GM19395 (cell line): ENCODE results near the gene C19orf73.
"Not testable (repeated sequence)": the region's sequence is repeated elsewhere in the genome, so short reads cannot be mapped to it uniquely, and the experiment has no call there.

ENCODE experiments used
- ATAC-seq: cut with Tn5 transposase; IDR thresholded peaks from one replicate; pipeline ENCODE4 v1.9.1; 2021; ENCODE audit warnings: mild to moderate bottlenecking, moderate library complexity; ENCODE audit not compliant: unreplicated experiment

Gene C19orf73

DNA sequence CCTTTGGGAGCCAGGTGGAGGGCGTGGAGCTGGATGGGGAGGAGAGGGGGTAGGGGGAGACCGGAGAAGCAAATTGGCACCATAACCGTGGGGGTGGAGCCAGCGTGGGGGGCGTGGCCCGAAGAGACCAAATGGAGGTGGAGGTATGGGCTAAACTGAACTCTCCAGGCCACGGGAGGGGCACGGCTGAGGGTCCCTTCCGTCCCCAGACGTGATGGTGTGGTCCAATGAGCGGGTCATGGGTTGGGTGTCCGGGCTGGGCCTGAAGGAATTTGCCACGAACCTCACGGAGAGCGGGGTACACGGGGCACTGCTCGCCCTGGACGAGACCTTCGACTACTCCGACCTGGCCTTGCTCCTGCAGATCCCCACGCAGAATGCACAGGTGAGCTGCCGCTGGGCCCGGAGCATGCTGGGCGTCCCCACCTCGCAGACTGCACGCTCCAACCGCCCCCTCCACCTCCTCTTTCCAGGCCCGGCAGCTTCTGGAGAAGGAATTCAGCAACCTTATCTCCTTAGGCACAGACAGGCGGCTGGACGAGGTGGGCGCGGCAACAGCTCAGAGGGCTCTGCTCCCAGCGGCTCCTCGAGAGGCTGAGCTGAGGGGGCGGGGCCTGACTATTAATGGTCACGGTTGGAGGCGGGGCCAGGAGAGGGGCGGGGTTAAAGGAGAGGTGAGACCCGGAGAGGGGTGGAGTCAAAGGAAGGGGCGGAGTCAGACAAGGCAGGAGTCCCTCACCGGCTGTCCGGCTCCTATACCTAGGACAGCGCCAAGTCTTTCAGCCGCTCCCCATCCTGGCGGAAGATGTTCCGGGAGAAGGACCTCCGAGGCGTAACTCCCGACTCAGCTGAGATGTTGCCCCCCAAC, 30.1 kb upstream of the C19orf73 start:
- no peak for ATAC-seq

DNA sequence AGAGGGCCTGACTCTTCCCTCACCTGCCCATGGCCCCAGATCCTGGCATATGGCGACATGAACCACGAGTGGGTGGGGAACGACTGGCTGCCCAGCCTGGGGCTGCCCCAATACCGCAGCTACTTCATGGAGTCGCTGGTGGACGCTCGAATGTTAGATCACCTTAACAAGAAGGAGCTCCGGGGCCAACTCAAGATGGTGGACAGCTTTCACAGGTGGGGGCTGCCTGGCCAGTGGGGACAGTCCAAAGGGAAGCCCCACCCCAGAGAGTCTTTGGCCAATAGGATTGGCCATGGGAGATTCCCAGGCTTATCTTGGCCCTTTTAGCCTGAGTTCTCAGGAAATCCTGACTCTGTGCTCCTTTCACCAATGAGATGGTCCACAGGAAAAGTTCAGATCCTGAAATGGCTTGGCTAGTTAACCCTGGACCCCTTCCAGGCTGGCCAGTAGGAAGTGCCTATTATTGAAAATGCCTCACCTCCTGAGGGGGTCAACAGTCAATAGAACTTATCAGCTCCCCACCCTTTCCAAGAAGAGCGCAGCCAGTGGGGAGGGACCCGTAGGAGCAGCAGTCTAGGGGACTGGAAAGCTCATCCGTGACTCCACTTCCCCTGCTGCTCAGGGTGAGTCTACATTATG, 29.2 kb upstream of the C19orf73 start:
- no peak for ATAC-seq

DNA sequence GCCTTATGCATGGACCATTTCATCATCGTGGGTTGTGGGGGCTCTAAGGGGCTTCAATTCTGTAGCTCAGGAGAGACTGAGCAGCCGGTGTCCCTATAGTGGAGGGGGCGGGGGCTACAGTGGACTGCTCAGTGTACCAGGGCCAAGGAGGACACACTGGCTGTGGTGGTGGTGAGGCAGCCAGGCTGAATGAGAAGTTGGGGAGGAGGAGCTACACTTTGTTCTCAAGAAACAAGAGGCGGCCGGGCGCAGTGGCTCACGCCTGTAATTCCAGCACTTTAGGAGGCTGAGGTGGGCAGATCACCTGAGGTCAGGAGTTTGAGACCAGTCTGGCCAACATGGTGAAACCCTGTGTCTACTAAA, 27.4 kb upstream of the C19orf73 start:
- ATAC-seq: not testable (repeated sequence)

DNA sequence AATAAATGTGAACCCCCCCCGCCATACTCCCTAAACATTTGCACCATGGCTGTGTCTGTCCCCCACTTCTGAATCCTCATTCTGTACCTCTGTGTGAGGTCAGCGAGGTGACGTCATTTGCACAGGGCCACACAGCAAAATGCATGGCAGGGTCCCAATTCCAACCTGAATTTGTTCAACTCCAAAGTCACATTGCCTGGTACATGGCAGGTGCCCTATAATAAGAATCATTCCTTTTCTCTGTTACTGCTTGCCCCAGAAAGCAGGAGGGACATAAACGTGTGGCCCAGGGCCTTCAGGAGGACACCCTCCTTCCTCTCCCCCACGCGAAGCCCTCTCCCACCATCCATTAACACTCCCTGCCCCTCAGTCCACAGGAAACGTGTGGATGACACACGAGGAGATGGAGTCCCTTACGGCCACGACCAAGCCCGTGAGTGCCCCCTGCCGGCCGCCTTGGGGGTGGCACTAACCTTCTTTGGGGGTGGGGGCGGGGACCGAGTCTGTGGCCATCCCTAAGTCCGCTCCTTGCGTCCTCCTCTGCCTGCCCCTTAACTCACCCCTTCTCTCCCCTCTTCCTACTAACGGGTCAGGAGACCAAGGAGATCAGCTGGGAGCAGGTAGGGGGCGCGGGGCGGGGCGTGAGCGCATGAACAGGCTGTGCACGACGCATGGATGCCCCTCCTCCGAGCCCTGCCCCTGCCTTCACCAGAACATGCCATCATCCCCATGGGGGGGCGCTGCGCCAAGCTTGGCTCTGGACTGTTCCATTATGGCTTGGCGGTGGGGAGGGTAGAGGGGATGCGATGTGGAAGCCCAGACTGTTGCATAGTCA, 26.8 kb upstream of the C19orf73 start:
- no peak for ATAC-seq

DNA sequence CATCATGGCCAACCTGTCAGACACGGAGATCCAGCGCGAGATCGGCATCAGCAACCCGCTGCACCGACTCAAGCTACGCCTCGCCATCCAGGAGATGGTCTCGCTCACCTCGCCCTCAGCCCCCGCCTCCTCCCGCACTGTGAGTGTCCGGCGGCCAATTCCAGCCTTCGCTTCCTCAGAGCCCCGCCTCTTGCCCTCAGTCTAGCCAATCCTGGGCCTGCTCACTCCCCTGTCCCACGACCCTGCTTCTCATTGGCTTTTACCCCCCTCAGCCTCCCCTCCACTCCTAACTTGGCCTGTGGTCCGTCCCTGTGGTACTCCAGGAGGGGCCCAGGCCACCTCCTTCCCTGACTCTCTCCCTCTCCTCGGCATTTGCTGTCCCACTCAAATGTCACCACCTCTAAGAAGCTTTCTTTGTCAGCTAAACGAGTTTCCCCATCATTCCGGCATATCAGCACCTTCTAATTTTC, 24.0 kb upstream of the C19orf73 start:
- ATAC-seq: no peak

DNA sequence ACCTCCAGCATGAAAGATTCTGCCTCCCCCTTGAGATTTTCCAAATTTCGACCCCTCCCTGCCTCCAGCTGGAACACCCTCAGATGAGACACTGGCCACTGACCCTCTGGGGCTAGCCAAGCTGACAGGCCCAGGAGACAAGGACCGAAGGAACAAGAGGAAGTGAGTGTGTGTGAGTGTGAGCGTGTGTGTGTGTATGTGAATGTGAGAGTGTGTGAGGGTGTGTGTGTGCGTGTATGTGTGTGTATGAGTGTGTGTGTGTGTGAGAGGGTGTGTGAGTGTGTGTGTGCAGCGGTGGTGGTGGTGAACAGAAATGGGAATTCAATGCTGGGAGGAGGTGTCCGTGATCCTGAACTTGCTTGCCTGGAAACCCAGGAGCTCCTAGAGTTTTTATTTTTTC, 22.4 kb upstream of the C19orf73 start:
- ATAC-seq: no peak

DNA sequence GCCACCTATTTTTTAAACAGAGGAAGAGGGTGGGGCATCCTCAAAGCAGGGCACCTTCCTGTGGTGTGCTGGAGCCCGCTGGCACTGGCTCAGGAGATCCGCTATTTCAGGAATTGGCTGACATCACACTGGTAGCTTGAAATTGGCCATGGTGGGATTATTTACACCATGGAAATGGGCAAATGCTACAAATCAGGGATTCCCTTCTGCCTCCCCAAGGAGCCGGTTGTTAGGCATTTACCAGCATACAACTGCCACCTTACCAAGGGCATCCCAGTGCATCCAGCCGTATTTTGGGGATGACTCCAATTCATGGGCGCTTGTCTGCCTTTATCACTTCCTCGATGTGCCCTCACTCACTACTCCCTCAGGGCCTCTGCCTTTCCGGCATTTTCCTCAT, 22.0 kb upstream of the C19orf73 start:
- no peak for ATAC-seq

DNA sequence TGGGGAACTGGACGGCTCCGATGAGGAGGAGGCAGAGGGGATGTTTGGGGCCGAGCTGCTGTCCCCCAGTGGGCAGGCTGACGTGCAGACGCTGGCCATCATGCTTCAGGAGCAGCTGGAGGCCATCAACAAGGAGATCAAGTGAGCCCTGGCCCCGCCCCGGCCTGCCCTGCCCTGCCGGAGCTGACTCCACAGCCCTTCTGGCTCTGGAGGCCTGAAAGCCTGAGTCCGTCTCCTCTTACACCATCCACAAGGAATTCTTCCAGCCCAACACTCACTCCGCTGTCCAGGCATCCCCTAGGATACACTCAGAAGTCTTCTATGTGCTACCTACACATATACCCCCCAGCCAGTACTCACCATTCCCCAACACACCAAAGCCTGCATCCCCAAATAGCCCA, 17.8 kb upstream of the C19orf73 start:
- ATAC-seq: no peak

DNA sequence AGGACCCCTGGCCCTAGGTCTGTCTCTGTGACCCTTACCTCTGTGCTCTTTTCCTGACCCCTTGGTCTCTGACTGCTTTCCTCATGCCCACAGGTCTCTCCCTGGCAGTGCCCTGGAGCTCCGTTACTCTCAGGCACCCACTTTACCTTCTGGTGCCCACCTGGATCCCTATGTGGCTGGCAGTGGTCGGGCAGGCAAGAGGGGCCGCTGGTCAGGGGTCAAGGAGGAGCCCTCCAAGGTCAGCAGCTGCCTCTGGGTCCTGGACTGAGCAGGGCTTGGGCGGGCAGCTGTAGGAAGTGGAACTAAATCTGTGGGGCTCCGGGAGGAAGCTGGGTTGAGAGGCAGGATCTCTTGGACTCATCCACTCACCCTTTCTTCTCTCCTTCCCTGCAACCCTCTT, 16.7 kb upstream of the C19orf73 start:
- no peak for ATAC-seq

DNA sequence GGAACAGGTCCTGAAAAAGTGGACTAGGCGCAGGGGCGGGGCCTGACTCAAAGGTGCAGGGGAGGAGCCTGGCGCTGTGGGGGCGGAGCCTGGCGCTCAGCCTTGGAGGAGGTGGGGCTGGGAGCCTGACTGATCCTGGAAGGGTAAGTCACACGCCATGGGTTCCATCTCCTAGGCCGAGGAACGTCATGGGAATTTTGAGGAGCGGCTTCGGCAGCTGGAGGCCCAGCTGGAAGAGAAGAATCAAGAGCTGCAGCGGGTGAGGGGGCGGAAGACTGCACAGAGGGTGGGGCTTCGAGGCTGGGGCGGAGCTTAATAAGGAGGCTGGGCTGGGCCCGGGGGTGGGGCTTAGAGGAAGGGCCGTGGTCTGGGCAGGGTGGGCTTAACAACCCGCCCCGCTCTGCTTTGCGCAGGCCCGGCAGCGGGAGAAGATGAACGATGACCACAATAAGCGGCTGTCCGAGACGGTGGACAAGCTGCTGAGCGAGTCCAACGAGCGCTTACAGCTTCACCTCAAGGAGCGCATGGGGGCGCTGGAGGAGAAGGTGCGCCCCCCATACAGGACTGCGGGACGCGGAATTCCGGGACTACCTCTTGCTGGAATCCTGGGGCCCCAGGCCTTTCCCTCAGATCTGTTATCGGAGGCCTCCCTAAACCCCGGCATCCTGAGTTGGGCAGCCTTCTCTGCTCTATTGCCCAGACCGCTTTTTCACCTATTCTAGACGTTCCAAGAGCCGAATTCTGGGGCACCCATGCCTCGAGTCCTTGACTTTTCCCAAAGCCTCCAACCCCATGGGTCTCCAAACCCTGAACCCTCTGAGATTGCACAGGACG, 14.9 kb upstream of the C19orf73 start:
- no peak for ATAC-seq

DNA sequence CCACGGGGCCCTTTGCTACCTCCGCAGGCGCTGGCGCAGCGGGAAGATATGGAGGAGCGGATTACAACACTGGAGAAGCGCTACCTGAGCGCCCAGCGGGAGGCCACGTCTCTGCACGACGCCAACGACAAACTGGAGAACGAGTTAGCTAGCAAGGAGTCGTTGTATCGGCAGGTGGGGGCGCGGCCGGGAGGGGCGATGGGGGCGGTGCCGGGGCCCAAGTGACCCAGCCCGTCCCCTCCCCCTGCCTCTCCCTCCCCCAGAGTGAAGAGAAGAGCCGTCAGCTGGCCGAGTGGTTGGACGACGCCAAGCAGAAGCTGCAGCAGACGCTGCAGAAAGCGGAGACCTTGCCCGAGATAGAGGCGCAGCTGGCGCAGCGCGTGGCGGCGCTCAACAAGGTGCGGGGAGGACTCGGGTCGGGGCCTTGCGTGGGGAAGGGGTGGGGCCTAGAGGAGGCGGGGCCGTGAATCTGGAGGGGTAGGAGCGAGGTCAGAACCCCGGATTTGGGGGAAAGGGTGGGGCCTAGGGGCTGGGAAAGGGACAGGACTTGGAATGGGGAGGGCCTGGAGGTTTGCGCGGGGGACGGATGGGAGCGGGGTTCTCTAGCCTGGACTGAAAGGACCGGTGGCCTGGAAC, 14.1 kb upstream of the C19orf73 start:
- no peak for ATAC-seq

DNA sequence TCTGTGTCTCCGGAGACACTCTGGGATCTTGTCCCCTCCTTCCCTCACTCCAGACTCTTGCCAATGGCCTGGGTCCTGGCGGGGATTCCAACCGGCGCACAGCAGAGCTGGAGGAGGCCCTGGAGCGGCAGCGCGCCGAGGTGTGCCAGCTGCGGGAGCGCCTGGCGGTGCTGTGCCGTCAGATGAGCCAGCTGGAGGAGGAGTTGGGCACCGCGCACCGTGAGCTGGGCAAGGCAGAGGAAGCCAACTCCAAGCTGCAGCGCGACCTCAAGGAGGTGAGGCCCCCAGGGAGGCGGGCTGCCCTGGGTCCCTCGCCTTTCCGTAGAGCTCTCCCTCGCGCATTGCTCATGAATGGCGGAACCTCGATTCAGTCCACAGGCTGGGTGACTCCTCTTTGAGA, 11.4 kb upstream of the C19orf73 start:
- ATAC-seq: no peak

DNA sequence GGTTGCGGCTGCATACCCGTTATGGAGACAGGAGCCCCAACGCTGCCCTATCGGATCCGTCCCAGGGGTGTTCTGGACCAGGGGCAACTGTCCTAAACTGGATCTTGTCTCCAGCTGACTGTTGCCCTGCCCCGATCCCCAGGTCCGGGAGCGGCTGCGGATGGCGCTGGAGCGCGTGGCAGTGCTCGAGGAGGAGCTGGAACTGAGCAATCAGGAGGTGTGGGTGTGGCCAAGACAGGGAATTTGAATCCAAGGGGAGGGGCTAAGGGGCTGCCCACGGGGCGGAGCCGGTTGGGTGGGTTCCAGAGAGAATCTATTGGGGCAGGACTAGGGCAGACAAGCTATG, 10.3 kb upstream of the C19orf73 start:
- no peak for ATAC-seq

DNA sequence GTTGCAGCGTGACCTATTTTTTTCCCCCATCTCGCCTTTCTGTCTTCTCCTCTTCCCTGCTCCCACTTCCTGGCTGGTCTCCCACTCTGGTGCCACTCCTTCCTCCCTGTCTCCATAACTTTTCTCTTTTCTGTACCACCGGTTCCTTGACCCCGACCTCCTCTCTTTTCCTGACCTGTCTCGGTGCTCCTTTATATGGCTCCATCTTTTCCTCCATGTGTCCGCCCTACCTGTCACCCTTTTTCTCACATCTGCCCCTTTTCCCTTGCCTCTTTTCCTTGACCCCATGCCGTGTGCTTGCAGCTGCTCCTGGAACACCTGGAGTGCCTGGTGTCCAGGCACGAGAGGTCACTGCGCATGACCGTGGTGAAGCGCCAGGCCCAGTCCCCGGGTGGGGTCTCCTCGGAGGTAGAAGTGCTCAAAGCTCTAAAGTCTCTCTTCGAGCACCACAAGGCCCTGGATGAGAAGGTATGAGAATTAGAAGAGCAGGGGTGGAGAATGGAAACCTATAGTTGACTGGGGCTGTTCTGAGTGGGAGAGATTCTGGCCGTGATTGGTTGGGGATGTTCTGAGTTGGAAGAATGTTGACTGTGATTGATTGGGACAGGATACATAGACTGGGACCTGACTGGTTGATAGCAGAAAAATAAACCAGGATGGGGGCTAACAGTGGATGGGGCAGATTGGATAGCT, 9.7 kb upstream of the C19orf73 start:
- no peak for ATAC-seq

DNA sequence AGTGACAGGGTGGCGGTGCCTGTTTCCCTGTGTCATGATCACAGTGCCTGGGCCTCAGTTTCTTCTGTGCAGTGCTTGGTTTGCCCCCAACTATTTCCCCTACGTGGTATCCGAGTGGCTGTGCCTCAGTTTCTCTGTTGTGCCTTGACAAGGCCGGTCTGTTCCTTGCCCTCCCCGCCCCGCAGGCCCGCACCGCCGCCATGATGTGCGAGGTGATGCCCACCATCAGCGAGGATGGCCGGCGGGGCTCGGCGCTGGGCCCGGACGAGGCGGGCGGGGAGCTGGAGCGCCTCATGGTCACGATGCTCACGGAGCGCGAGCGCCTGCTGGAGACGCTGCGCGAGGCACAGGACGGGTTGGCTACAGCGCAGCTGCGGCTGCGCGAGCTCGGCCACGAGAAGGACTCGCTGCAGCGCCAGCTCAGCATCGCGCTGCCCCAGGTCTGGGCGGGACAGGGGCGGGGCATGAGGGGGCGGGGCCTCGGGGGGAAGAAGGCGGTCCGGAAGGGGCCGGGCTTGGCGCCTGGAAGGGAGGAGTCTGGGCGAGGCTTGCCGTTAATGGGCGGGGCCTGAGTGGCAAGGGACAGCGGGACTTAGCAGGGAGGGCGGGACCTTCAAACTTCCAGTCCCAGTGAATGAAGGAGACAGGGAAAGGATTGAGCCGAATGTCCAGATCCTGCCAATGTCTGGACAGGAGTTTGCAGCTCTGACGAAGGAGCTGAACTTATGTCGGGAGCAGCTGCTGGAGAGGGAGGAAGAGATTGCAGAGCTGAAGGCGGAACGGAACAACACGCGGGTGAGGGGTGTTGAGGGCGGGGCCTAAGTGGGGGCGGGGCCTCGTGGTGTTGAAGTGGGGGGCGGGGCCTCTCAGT, 9.0 kb upstream of the C19orf73 start:
- ATAC-seq: peak; percentile 90

DNA sequence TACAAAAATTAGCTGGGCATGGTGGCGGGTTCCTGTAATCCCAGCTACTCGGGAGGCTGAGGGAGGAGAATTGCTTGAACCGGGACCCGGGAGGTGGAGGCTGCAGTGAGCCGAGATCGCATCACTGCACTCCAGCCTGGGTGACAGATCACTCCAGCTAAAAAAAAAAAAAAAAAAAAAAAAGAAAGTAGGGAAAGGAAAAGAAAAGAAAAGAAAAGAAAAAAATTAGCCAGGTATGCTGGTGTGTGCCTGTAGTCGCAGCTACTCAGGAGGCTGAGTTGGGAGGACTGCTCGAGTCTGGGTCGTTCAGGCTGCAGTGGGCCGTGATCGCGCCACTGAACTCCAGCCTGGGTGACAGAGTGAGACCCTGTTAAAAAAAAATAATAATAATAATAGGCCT, 8.3 kb upstream of the C19orf73 start:
- ATAC-seq: not testable (repeated sequence)

DNA sequence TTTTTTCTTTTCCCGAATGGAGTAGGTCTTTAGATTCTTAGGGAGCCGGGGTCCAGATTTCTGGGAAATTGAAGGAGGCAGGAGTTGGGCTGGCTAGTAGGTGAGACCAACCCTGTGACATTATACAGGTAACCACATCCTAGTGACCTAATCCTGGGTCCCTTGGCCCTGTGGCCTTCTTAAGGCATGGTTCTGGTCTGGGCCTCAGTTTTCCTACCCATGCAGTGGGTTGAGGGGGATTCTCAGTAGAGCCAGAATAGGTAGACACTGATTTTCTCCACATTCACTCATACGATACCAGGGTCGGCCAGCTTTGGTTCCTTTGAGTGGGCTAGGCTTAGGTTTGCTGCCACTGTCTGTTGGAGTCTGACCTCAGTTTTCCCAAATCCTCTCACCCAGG, 7.6 kb upstream of the C19orf73 start:
- ATAC-seq: no peak

DNA sequence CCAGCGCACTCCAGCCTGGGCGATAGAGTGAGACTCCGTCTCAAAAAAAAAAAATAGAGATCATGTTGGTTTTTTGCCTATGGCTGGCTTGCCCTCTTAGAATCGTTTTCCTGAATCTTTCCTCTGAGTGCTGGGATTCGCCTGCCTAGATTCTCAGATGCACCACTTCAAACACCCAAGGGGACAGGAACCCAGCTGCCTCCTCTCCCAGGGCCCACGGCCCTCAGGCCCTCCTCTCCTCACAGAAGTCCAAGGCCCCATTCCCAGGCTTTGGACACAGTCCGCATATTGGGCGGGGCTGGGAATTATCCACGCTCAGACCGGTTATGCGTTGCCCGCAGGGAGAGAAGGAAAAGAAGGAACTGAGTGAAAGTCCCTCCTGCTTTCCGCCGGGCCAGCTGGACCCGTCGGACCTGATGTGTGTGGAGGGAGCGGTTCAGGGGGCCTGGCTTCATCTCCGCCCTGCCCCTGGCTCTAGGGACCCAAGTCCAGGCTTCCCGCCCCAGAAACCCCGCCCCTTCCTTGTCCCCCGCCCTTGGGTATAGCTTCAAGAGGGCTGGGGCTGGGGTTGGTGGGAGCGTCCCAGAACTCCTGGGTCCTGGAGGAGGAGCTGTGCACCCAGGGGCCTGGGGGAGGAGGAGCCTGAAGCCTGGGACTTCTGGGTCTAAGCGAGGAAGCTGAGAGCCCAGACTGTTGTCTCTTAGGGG, 6.2 kb upstream of the C19orf73 start:
- ATAC-seq: no peak
